Endodermal cell (in vitro differentiated cells): Measurements from ENCODE around the gene TBC1D4. TPM values are rescaled to one million over a fixed set of nuclear protein-coding genes. Genes with fewer than 3 reads are reported as not detected.

Source experiments
- DNase-seq: peaks from one replicate; pipeline ENCODE4 v3.0.0-alpha.2; 2017
- H3K27ac ChIP-seq: 2 replicates; pipeline ENCODE4 v1.5.1; 2013; ENCODE audit warnings: mild to moderate bottlenecking, low read depth, low read length, moderate library complexity
- H3K27me3 ChIP-seq: 2 replicates; pipeline ENCODE4 v1.6.1; 2013; ENCODE audit warnings: mild to moderate bottlenecking, low read length, moderate library complexity; ENCODE audit not compliant: insufficient read depth, control insufficient read depth, poor library complexity, severe bottlenecking
- H3K36me3 ChIP-seq: 2 replicates; pipeline ENCODE4 v1.7.0; 2013; ENCODE audit warnings: mild to moderate bottlenecking, low read length, moderate library complexity; ENCODE audit not compliant: control insufficient read depth, insufficient read depth
- H3K4me1 ChIP-seq: one replicate; pipeline ENCODE4 v1.7.0; 2013; ENCODE audit warnings: low read length; ENCODE audit not compliant: control insufficient read depth, insufficient read depth
- H3K4me3 ChIP-seq: 2 replicates; pipeline ENCODE4 v1.5.1; 2013; ENCODE audit warnings: mild to moderate bottlenecking, low read length, moderate library complexity
- H3K9ac ChIP-seq: 2 replicates; pipeline ENCODE4 v1.6.1; 2013; ENCODE audit warnings: mild to moderate bottlenecking, low read length, moderate library complexity; ENCODE audit not compliant: poor library complexity, severe bottlenecking; ENCODE audit errors: extremely low read depth
- H3K9me3 ChIP-seq: 2 replicates; pipeline ENCODE4 v1.6.1; 2013; ENCODE audit warnings: mild to moderate bottlenecking, low read length, moderate library complexity; ENCODE audit not compliant: control insufficient read depth
- H3K27ac Mint-ChIP-seq: 2 replicates; pipeline ENCODE4 v1.8.0; 2020; ENCODE audit warnings: mixed read lengths
- H3K27me3 Mint-ChIP-seq: 2 replicates; pipeline ENCODE4 v1.8.0; 2021; ENCODE audit warnings: mild to moderate bottlenecking, mixed read lengths; ENCODE audit not compliant: insufficient read depth
- H3K36me3 Mint-ChIP-seq: 2 replicates; pipeline ENCODE4 v1.8.0; 2020; ENCODE audit warnings: low read depth, mixed read lengths
- H3K4me1 Mint-ChIP-seq: 2 replicates; pipeline ENCODE4 v1.8.0; 2020; ENCODE audit warnings: mixed read lengths
- H3K4me3 Mint-ChIP-seq: 2 replicates; pipeline ENCODE4 v1.8.0; 2020; ENCODE audit warnings: mild to moderate bottlenecking, moderate library complexity, mixed read lengths
- H3K9me3 Mint-ChIP-seq: 2 replicates; pipeline ENCODE4 v1.8.0; 2020; ENCODE audit warnings: mild to moderate bottlenecking, mixed read lengths
- CTCF ChIP-seq: fragments of 200-600 bp; sonication (generic); conservative IDR thresholded peaks from 2 replicates; pipeline ENCODE4 v1.5.0; 2021; ENCODE audit warnings: antibody characterized with exemption, mild to moderate bottlenecking
- WGBS, 2 experiments: methylation state at CpG; one replicate each; pipeline versions ENCODE4 v1.1.5 to v1.1.7; 2013; ENCODE audit warnings: missing lambda C conversion rate in 2 of 2, mixed read lengths in 1 of 2; ENCODE audit not compliant: insufficient coverage in 1 of 2, insufficient read length in 1 of 2; 5-methylcytosine and 5-hydroxymethylcytosine counted together
- total RNA-seq, 2 donors: library from RNA; stranded (reverse); fragmentation: NEBNext Ultra II Directional in 1 of 2; extraction: Animal tissue kit (Norgen Biotek cat#: 25700) in 1 of 2; gene quantifications; 2 replicates in 1 of 2; 3 replicates in 1 of 2; pipeline ENCODE4 v1.2.1, GENCODE V29; 2021

Gene TBC1D4
- total RNA-seq, 2 donors from 2014 or later = 3.2 to 4.7 TPM

GRCh38 chr13:75393839-75394520 is 88.0 kb downstream of the TBC1D4 start:
- Histone ChIP-seq H3K36me3 (no peaks in the 10 kb centered on the region), H3K27ac (no peak overlapping the region), H3K27me3 (no peaks in the 10 kb centered on the region), H3K9me3 (no peaks in the 10 kb centered on the region), H3K4me3 (no peak overlapping the region), H3K4me1 (no peaks in the 10 kb centered on the region), H3K9ac (no peak overlapping the region)
- Mint-ChIP-seq H3K27me3 (no peaks in the 10 kb centered on the region), H3K4me1 (no peaks in the 10 kb centered on the region), H3K4me3 (no peak overlapping the region), H3K36me3 (no peaks in the 10 kb centered on the region), H3K27ac (no peak overlapping the region), H3K9me3 (peaks cover 10% of the 10 kb centered on the region)
- WGBS, 2 experiments = 96 to 100% methylated on average over 4 to 5 of the region's 5 CpGs
- no peak for TF ChIP-seq CTCF
- DNase-seq = no peak

- H3K27ac Mint-ChIP-seq = no peak overlapping the region
- H3K4me3 Mint-ChIP-seq = no peak overlapping the region
- H3K9me3 Mint-ChIP-seq = no peaks in the 10 kb centered on the region
- Histone ChIP-seq H3K27ac (no peak overlapping the region), H3K27me3 (no peaks in the 10 kb centered on the region), H3K4me1 (no peaks in the 10 kb centered on the region), H3K4me3 (no peak overlapping the region), H3K9me3 (no peaks in the 10 kb centered on the region), H3K9ac (no peak overlapping the region), H3K36me3 (no peaks in the 10 kb centered on the region)
- no peaks in the 10 kb centered on the region for H3K27me3 Mint-ChIP-seq
- DNase-seq = no peak
- no peak for TF ChIP-seq CTCF
- H3K36me3 Mint-ChIP-seq = no peaks in the 10 kb centered on the region
- no peaks in the 10 kb centered on the region for H3K4me1 Mint-ChIP-seq
- WGBS, 2 experiments = 89 to 93% methylated on average over 2 to 3 of the region's 3 CpGs
Observed at GRCh38 chr13:75391432-75392100, 90.4 kb downstream of the TBC1D4 start.

- H3K9me3 Mint-ChIP-seq = no peaks in the 10 kb centered on the region
- no peaks in the 10 kb centered on the region for H3K27me3 ChIP-seq
- H3K9me3 ChIP-seq = no peaks in the 10 kb centered on the region
- DNase-seq = no peak
- no peak overlapping the region for H3K4me3 ChIP-seq
- H3K36me3 Mint-ChIP-seq = no peaks in the 10 kb centered on the region
- H3K4me1 ChIP-seq = no peaks in the 10 kb centered on the region
- WGBS, 2 experiments = 93 to 100% methylated on average over 2 to 5 of the region's 5 CpGs
- H3K27ac ChIP-seq = no peak overlapping the region
- H3K27me3 Mint-ChIP-seq = no peaks in the 10 kb centered on the region
- no peak overlapping the region for H3K27ac Mint-ChIP-seq
- no peaks in the 10 kb centered on the region for H3K36me3 ChIP-seq
- H3K4me3 Mint-ChIP-seq = no peak overlapping the region
- H3K4me1 Mint-ChIP-seq = no peaks in the 10 kb centered on the region
- no peak overlapping the region for H3K9ac ChIP-seq
- TF ChIP-seq CTCF = no peak
Observed at GRCh38 chr13:75390229-75390628, 91.7 kb downstream of the TBC1D4 start.
